GM23248 (cell line): ENCODE measurements around the gene KICS2. TPM values are rescaled to one million over a fixed set of nuclear protein-coding genes. Genes with fewer than 3 reads are reported as not detected.

Experiments used
- DNase-seq: peaks from one replicate; pipeline ENCODE4 v3.0.0-alpha.2; 2015
- H2AFZ ChIP-seq: fragments of 200-600 bp; sonication (generic); 2 replicates; pipeline ENCODE4 v1.6.1; 2016; ENCODE audit warnings: antibody characterized with exemption
- H3F3A ChIP-seq: fragments of 200-600 bp; sonication (generic); 2 replicates; pipeline ENCODE4 v1.6.1; 2016; ENCODE audit warnings: mild to moderate bottlenecking, antibody characterized with exemption, mixed run types; ENCODE audit not compliant: insufficient read depth
- H3K27ac ChIP-seq: fragments of 200-600 bp; sonication (generic); 2 replicates; pipeline ENCODE4 v1.5.1; 2016; ENCODE audit warnings: mild to moderate bottlenecking
- H3K27me3 ChIP-seq: fragments of 200-600 bp; sonication (generic); replicated peaks from 2 replicates; pipeline ENCODE4 v1.6.1; 2016; ENCODE audit warnings: mild to moderate bottlenecking; ENCODE audit not compliant: insufficient read depth
- H3K36me3 ChIP-seq: fragments of 200-600 bp; sonication (generic); 2 replicates; pipeline ENCODE4 v1.6.1; 2016; ENCODE audit warnings: low read depth, mild to moderate bottlenecking
- H3K4me1 ChIP-seq: fragments of 200-600 bp; sonication (generic); 2 replicates; pipeline ENCODE4 v1.6.1; 2016; ENCODE audit warnings: mild to moderate bottlenecking; ENCODE audit not compliant: insufficient read depth
- H3K4me2 ChIP-seq: fragments of 200-600 bp; sonication (generic); one replicate; pipeline ENCODE4 v1.6.1; 2016; ENCODE audit warnings: mild to moderate bottlenecking; ENCODE audit not compliant: unreplicated experiment
- H3K4me3 ChIP-seq: fragments of 200-600 bp; sonication (generic); 2 replicates; pipeline ENCODE4 v1.5.1; 2016; ENCODE audit warnings: mild to moderate bottlenecking
- H3K79me2 ChIP-seq: fragments of 200-600 bp; sonication (generic); 2 replicates; pipeline ENCODE4 v1.6.1; 2016; ENCODE audit warnings: mild to moderate bottlenecking; ENCODE audit not compliant: insufficient read depth
- H3K9ac ChIP-seq: fragments of 200-600 bp; sonication (generic); 2 replicates; pipeline ENCODE4 v1.6.1; 2016; ENCODE audit warnings: mild to moderate bottlenecking
- H3K9me2 ChIP-seq: fragments of 200-600 bp; sonication (generic); 2 replicates; pipeline ENCODE4 v1.6.1; 2016; ENCODE audit warnings: mixed run types, mild to moderate bottlenecking, moderate library complexity; ENCODE audit not compliant: insufficient read depth
- H3K9me3 ChIP-seq: fragments of 200-600 bp; sonication (generic); one replicate; pipeline ENCODE4 v1.6.1; 2017; ENCODE audit warnings: low read depth
- H4K20me1 ChIP-seq: fragments of 200-600 bp; sonication (generic); 2 replicates; pipeline ENCODE4 v1.6.0; 2016; ENCODE audit not compliant: insufficient read depth
- EZH2 ChIP-seq: fragments of 200-600 bp; sonication (generic); IDR thresholded peaks from 2 replicates; pipeline ENCODE4 v1.6.1; 2018; ENCODE audit warnings: antibody characterized with exemption, mild to moderate bottlenecking; ENCODE audit not compliant: insufficient read depth, poor library complexity, severe bottlenecking
- EZH2phosphoT487 ChIP-seq: fragments of 200-600 bp; sonication (generic); IDR thresholded peaks from 2 replicates; pipeline ENCODE4 v1.6.1; 2018; ENCODE audit warnings: antibody characterized with exemption, moderate library complexity, mild to moderate bottlenecking, low read depth; ENCODE audit not compliant: insufficient read depth
- WGBS, 2 experiments: methylation state at CpG; one replicate each; pipeline ENCODE4 v1.1.6; 2015 to 2017; ENCODE audit warnings: low lambda C conversion rate in 2 of 2, low coverage in 1 of 2; ENCODE audit errors: missing lambda C conversion rate in 2 of 2; 5-methylcytosine and 5-hydroxymethylcytosine counted together
- in situ Hi-C: fragments of 300-500 bp; cut with MboI; formaldehyde crosslinking; loops from 2 replicates; pipeline ENCODE4 v1.15.0; 2020
- polyA plus RNA-seq: library from polyadenylated mRNA; unstranded; fragments of >200 nt; fragmentation: Nextera tagmentation; extraction: Ambion mirVana; gene quantifications from 2 replicates; pipeline ENCODE4 v1.2.1, GENCODE V29; 2016
- total RNA-seq: library from RNA; depleted of rRNA; stranded (reverse); fragments of >200 nt; shearing (Covaris generic); gene quantifications from 2 replicates; pipeline ENCODE4 v1.2.3, GENCODE V29; 2014

KICS2 gene
- total and polyA plus RNA-seq, 2 experiments from 2014 or later: 2.9 to 3.5 TPM

DNA sequence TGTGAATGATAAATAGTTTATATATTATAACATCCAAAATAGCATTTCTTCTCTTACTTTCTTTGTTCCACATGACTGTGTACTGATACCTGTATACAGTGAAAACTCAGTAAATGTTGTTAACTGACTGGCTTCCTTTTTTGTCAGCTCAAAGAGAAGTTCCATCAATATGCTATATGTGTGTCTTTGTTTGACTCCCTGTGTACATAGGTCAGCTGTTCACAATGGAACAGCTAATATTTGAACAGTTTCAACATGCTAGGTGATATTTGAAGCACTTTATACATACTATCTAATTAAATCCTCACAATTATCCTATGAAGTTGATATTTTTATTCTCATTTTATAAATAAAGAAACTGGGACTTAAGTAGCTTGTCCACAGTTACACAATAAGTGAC, 15.3 kb upstream of the KICS2 start:
- H3K36me3 ChIP-seq: no peaks in the 10 kb centered on the region
- peaks cover 4% of the 10 kb centered on the region; the same call in 1 of the 2 replicates for H3K4me1 ChIP-seq
- DNase-seq: no peak
- H4K20me1 ChIP-seq: no peaks in the 10 kb centered on the region
- TF ChIP-seq EZH2: no peak
- no peak overlapping the region for H2AFZ ChIP-seq
- H3K4me3 ChIP-seq: no peak overlapping the region
- H3K9ac ChIP-seq: no peak overlapping the region
- H3K27me3 ChIP-seq: no peaks in the 10 kb centered on the region
- no peaks in the 10 kb centered on the region for H3K79me2 ChIP-seq
- no peak overlapping the region for H3K4me2 ChIP-seq
- H3F3A ChIP-seq: no peaks in the 10 kb centered on the region; the same call in 1 of the 2 replicates
- H3K9me3 ChIP-seq: no peaks in the 10 kb centered on the region
- in situ Hi-C loops: no loop called here
- no peaks in the 10 kb centered on the region for H3K9me2 ChIP-seq
- H3K27ac ChIP-seq: no peak overlapping the region

DNA sequence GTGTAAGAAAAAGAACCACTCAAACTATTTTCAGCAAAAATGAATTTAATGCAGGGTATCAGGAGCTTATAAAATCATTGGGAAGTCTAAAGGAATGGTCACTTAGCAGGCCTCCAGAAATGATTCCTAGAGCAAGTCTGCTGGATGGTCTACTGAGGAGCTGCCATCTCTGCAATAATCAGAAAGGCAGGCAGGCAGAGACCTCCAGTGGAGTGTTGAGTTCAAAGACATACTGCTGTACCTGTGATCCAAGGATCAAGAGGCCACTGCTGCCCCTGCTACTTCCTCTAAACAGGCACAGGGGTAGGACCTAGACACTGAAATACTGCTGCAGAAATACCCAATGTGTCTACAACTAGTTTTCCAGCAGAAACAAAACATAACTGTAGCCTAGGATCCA, 14.5 kb upstream of the KICS2 start:
- Histone ChIP-seq H3K4me3 (no peak overlapping the region), H3K9ac (no peak overlapping the region), H3K79me2 (no peaks in the 10 kb centered on the region), H3K4me1 (peaks cover 4% of the 10 kb centered on the region; the same call in 1 of the 2 replicates), H3F3A (no peaks in the 10 kb centered on the region; the same call in 1 of the 2 replicates), H3K27ac (no peak overlapping the region), H3K36me3 (no peaks in the 10 kb centered on the region), H4K20me1 (no peaks in the 10 kb centered on the region), H3K27me3 (no peaks in the 10 kb centered on the region), H3K9me3 (no peaks in the 10 kb centered on the region), H3K4me2 (no peak overlapping the region), H2AFZ (no peak overlapping the region), H3K9me2 (no peaks in the 10 kb centered on the region)
- in situ Hi-C loops: no loop called here
- TF ChIP-seq EZH2phosphoT487 (no peak), EZH2 (no peak)
- DNase-seq: peak; percentile 33

DNA sequence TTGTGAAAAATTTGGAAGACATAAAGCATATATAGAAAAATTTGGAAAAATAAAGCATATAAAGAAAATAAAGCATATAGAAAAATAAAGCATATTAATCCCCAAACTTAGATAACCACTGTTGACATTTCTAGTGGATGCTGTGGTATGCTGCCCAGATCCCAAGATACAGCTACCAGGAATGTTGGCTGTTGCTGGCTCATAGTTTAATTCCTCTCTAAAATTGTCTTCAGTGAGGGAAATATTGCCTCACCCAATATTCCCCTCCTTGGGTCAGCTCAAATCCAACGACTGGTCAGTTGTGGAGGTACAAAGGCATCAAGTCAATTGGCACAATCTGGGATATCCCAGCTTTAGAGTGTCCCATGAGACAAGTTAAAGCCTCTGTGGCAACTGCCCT, 10.1 kb upstream of the KICS2 start:
- H3K4me2 ChIP-seq: no peak overlapping the region
- no peaks in the 10 kb centered on the region for H3K9me3 ChIP-seq
- no peaks in the 10 kb centered on the region; the same call in 1 of the 2 replicates for H3F3A ChIP-seq
- H3K36me3 ChIP-seq: no peaks in the 10 kb centered on the region
- H3K4me1 ChIP-seq: no peaks in the 10 kb centered on the region
- H3K79me2 ChIP-seq: no peaks in the 10 kb centered on the region
- H3K9me2 ChIP-seq: no peaks in the 10 kb centered on the region
- H4K20me1 ChIP-seq: no peaks in the 10 kb centered on the region
- in situ Hi-C loops: no loop called here
- no peak overlapping the region for H3K4me3 ChIP-seq
- no peak overlapping the region for H3K9ac ChIP-seq
- H3K27me3 ChIP-seq: no peaks in the 10 kb centered on the region
- DNase-seq: no peak
- H2AFZ ChIP-seq: no peak overlapping the region
- H3K27ac ChIP-seq: no peak overlapping the region
- WGBS, 2 experiments: 90 to 96% methylated on average over 1 of the region's 1 CpG
- TF ChIP-seq EZH2phosphoT487: no peak
- no peak for TF ChIP-seq EZH2

DNA sequence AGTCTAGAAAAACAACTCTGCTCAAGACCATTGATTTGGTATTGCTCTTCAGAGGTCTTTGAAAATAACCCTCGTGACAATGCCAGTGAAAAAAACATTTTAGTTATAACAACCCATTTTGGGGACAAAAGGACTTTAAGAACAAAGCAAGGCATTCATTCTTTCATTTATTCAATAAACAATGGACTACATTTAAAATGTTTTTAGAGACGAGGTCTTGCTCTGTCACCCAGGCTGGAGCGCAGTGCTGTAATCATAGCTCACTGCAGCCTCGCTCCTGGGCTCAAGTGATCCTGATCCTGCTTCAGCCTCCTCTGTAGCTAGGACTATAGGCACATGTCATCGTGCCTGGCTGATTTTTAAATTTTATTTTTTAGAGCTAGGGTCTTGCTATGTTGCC, 7.7 kb upstream of the KICS2 start:
- TF ChIP-seq EZH2 (no peak), EZH2phosphoT487 (no peak)
- no peak for DNase-seq
- H3K27ac ChIP-seq: no peak overlapping the region
- H4K20me1 ChIP-seq: no peaks in the 10 kb centered on the region
- no peak overlapping the region for H2AFZ ChIP-seq
- no peaks in the 10 kb centered on the region for H3K79me2 ChIP-seq
- H3K4me2 ChIP-seq: no peak overlapping the region
- H3K9me3 ChIP-seq: no peaks in the 10 kb centered on the region
- H3F3A ChIP-seq: no peaks in the 10 kb centered on the region
- in situ Hi-C loops: no loop called here
- no peaks in the 10 kb centered on the region for H3K27me3 ChIP-seq
- no peaks in the 10 kb centered on the region for H3K9me2 ChIP-seq
- no peaks in the 10 kb centered on the region for H3K4me1 ChIP-seq
- 81 to 86% methylated on average over 5 of the region's 5 CpGs for WGBS, 2 experiments
- H3K4me3 ChIP-seq: no peak overlapping the region
- H3K9ac ChIP-seq: no peak overlapping the region
- H3K36me3 ChIP-seq: no peaks in the 10 kb centered on the region

DNA sequence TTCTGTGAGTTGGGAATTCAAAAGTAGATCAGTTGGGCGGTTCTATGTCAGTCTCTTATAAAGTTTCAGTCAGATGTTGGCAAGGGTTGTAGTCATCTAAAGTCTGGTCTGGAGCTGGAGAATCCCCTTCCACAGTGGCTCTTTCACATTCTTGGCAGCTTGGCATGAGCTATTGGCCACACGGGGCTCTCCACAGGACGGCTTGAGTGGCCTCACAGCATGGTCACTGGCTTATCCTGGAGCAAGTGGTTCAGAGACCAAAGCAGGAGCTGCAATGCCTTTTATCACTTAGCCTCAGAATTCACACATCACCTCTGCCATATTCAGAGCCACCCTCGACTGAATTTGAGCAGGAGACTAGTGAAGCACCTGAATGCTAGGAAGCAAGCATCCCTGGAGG, 7.1 kb upstream of the KICS2 start:
- no peak for DNase-seq
- no peak overlapping the region for H2AFZ ChIP-seq
- no peak overlapping the region for H3K9ac ChIP-seq
- no peak overlapping the region for H3K4me3 ChIP-seq
- no peaks in the 10 kb centered on the region for H3K4me1 ChIP-seq
- H3K36me3 ChIP-seq: no peaks in the 10 kb centered on the region
- in situ Hi-C loops: no loop called here
- no peaks in the 10 kb centered on the region for H3F3A ChIP-seq
- H3K9me3 ChIP-seq: no peaks in the 10 kb centered on the region
- TF ChIP-seq EZH2phosphoT487 (no peak), EZH2 (no peak)
- no peaks in the 10 kb centered on the region for H3K79me2 ChIP-seq
- WGBS, 2 experiments: 28 to 33% methylated on average over 4 of the region's 4 CpGs
- H4K20me1 ChIP-seq: no peaks in the 10 kb centered on the region
- no peaks in the 10 kb centered on the region for H3K9me2 ChIP-seq
- H3K27ac ChIP-seq: no peak overlapping the region
- no peak overlapping the region for H3K4me2 ChIP-seq
- no peaks in the 10 kb centered on the region for H3K27me3 ChIP-seq
